ENCODE data around the gene KRTAP13-2.
A peak's percentile ranks its signal among the peaks of the same experiment; 100 is the strongest.

KRTAP13-2 gene

DNA sequence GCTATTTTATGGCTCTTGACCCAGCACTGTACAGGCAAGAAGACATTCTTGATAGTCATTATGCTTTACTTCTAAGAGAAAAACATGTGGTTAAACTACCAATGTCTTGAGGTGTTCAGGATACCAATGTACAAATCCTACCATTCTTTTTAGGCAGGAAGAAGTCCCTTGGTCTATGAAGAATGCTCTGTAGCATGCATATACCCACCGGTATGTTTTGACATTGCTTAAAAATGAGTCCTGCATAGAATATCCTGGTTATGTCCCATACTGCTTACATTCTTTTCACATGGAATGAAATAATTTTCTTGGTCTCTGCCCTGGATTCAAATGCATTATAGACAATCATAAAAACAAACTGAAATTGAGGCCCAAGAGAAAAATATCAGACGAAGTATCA is 39.4 kb downstream of the KRTAP13-2 start:
- TF ChIP-seq, protein P1, sequence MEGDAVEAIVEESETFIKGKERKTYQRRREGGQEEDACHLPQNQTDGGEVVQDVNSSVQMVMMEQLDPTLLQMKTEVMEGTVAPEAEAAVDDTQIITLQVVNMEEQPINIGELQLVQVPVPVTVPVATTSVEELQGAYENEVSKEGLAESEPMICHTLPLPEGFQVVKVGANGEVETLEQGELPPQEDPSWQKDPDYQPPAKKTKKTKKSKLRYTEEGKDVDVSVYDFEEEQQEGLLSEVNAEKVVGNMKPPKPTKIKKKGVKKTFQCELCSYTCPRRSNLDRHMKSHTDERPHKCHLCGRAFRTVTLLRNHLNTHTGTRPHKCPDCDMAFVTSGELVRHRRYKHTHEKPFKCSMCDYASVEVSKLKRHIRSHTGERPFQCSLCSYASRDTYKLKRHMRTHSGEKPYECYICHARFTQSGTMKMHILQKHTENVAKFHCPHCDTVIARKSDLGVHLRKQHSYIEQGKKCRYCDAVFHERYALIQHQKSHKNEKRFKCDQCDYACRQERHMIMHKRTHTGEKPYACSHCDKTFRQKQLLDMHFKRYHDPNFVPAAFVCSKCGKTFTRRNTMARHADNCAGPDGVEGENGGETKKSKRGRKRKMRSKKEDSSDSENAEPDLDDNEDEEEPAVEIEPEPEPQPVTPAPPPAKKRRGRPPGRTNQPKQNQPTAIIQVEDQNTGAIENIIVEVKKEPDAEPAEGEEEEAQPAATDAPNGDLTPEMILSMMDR (conservative IDR thresholded peaks at IDR 0.05; ENCODE audit: low read depth), result no peak
- ChIA-PET CTCF (no interaction called here), POLR2A (ENCODE audit: low non-redundant PET) (no interaction called here)
- H3K27ac ChIP-seq, result no peak overlapping the region
- DNase-seq (ENCODE audit: low spot score), result no peak

DNA sequence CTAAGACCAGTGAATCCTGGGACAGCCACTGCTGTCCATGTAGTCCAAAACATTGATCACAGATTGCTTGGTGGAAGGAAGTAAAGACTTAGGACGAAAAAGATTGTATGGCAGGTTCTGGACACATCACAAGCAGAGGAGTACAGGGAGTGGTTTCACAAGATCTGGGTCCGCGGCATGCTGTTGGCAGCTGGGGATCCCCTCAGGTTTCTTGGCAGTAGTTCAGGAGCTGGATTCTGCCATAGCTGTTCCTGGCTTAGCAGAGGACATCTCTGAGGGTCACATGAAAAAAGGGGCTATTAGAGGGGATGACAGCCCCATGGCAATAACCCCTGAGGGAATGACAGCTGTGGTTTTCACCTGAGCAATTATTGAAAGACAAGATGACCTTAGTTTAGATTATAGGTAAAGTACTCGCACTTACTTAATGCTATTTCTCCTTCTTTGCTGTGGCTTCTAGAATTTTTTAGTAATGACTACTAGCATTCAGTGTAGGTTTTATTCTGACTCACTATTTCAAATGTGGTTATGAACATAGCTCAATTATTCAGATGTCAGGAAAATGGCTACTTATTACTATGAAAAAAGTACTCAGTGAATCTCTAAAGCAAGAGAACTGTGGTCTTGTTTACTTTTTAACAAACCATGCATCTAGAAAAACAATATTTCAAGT is 42.7 kb downstream of the KRTAP13-2 start:
- CTCF ChIA-PET, result interaction anchor here (0.6 to 1.0 kb wide), 4 partner anchors 8 to 447 kb away, joined by 3 read pairs; no protein-coding TSS in a partner anchor
- POLR2A ChIA-PET (ENCODE audit: low non-redundant PET), result no interaction called here

DNA sequence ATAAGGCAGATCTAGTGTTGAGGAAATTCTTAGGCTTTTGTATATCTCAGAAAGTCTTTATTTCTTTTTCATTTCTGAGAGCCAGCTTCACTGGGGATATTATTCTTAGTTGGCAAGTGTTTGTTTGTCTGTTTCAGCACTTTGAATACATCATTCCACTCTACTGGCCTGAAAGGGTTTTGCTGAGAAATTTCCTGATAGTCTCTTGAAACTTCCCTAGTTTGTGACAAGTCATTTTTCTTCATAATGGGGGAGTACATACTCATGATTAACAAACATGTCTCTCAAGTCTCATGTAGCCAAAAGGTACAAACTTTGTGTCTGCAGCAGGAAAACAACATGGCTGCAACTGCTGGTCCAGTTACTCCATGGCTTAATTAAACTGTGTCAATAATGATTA is 45.7 kb downstream of the KRTAP13-2 start:
- ChIA-PET CTCF (no interaction called here), POLR2A (ENCODE audit: low non-redundant PET) (no interaction called here)

More for the DNA sequence above, 42.7 kb downstream of the KRTAP13-2 start:
- DNase-seq (ENCODE audit: low spot score), result peak; percentile 8
- no peak overlapping the region for H3K27ac ChIP-seq
- TF ChIP-seq, protein P1 (conservative IDR thresholded peaks at IDR 0.05; ENCODE audit: low read depth), result no peak

More for the DNA sequence above, 45.7 kb downstream of the KRTAP13-2 start:
- H3K27ac ChIP-seq, result no peak overlapping the region
- no peak for DNase-seq (ENCODE audit: low spot score)
- TF ChIP-seq, protein P1 (conservative IDR thresholded peaks at IDR 0.05; ENCODE audit: low read depth), result no peak

All from RWPE1 (cell line).